ENCODE measurements around the gene CAMTA1.

- TF ChIP-seq ZNF274 (IDR thresholded peaks at IDR 0.05; ENCODE audit: low read length) (no peak), ZNF274 (tag by site-specific recombination; IDR thresholded peaks at IDR 0.05; ENCODE audit: borderline replicate concordance) (no peak), OSR2 (tag by site-specific recombination; IDR thresholded peaks at IDR 0.05) (no peak), ZNF768 (tag by site-specific recombination; IDR thresholded peaks at IDR 0.05) (no peak), ZBTB8A (tag by site-specific recombination; IDR thresholded peaks at IDR 0.05) (no peak), SCRT1 (tag by site-specific recombination; IDR thresholded peaks at IDR 0.05; ENCODE audit: borderline replicate concordance) (no peak), ZNF530 (tag by site-specific recombination; IDR thresholded peaks at IDR 0.05; ENCODE audit: low read depth) (no peak), ZNF184 (tag by site-specific recombination; IDR thresholded peaks at IDR 0.05) (no peak), ZNF610 (tag by site-specific recombination; IDR thresholded peaks at IDR 0.05; ENCODE audit: borderline replicate concordance) (no peak), KLF10 (tag by site-specific recombination; IDR thresholded peaks at IDR 0.05) (no peak), HOXA7 (CRISPR knock-in tag; IDR thresholded peaks at IDR 0.05; ENCODE audit: borderline replicate concordance) (no peak)
- TF ChIP-seq, protein P1, sequence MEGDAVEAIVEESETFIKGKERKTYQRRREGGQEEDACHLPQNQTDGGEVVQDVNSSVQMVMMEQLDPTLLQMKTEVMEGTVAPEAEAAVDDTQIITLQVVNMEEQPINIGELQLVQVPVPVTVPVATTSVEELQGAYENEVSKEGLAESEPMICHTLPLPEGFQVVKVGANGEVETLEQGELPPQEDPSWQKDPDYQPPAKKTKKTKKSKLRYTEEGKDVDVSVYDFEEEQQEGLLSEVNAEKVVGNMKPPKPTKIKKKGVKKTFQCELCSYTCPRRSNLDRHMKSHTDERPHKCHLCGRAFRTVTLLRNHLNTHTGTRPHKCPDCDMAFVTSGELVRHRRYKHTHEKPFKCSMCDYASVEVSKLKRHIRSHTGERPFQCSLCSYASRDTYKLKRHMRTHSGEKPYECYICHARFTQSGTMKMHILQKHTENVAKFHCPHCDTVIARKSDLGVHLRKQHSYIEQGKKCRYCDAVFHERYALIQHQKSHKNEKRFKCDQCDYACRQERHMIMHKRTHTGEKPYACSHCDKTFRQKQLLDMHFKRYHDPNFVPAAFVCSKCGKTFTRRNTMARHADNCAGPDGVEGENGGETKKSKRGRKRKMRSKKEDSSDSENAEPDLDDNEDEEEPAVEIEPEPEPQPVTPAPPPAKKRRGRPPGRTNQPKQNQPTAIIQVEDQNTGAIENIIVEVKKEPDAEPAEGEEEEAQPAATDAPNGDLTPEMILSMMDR (tag by site-specific recombination; IDR thresholded peaks at IDR 0.05) = no peak
- TF ChIP-seq, protein P2, sequence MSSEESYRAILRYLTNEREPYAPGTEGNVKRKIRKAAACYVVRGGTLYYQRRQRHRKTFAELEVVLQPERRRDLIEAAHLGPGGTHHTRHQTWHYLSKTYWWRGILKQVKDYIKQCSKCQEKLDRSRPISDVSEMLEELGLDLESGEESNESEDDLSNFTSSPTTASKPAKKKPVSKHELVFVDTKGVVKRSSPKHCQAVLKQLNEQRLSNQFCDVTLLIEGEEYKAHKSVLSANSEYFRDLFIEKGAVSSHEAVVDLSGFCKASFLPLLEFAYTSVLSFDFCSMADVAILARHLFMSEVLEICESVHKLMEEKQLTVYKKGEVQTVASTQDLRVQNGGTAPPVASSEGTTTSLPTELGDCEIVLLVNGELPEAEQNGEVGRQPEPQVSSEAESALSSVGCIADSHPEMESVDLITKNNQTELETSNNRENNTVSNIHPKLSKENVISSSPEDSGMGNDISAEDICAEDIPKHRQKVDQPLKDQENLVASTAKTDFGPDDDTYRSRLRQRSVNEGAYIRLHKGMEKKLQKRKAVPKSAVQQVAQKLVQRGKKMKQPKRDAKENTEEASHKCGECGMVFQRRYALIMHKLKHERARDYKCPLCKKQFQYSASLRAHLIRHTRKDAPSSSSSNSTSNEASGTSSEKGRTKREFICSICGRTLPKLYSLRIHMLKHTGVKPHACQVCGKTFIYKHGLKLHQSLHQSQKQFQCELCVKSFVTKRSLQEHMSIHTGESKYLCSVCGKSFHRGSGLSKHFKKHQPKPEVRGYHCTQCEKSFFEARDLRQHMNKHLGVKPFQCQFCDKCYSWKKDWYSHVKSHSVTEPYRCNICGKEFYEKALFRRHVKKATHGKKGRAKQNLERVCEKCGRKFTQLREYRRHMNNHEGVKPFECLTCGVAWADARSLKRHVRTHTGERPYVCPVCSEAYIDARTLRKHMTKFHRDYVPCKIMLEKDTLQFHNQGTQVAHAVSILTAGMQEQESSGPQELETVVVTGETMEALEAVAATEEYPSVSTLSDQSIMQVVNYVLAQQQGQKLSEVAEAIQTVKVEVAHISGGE (tag by site-specific recombination; conservative IDR thresholded peaks at IDR 0.05; ENCODE audit: low read depth) = no peak
These were observed 918.3 kb downstream of the CAMTA1 start for GRCh38 chr1:7703321-7704213.

All from HEK293 (cell line).